T-helper 2 cell (primary cell): Measurements from ENCODE around the gene SELENOO.
A peak's percentile ranks its signal among the peaks of the same experiment; 100 is the strongest.

ENCODE experiments used
- DNase-seq, 5 experiments: peaks; one replicate each; pipeline versions ENCODE4 v3.0.0 to v3.0.0-alpha.2; 2012 to 2022

The SELENOO gene

DNA sequence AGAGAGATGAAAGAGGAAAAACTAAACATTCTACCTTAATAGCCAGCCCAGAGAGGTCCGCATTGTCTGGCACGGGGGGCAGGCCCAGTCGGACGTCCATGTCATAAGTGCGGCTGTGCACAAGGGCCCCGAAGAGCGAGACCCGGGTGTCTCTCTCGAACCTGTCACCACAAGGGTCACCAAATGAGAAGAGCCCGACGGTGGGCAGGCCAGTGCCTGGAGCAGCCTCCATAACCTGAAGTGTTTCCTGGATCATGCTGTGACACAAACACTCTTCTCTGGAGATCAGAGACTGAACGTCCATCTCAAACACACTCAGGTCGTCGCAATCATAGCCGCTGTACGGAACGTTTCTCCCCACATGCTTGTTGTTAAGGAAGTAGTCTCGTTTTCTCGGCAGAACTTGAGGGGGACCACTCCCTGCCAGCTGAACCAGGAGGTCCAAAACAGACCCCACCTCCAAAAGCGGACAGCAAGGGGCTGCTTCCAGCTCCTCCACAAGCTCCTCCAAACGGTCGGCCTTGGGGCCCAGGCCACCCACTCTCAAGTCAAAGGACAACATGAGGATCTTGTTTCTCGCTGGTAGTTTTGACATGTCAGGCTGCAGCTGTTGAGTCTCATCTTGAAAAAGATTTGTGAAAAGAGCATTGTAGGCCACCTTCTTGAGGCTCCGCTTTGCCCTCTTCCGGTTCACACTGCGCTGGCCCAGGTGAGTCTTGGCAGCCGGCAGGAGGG is 43.0 kb downstream of the SELENOO start:
- peak in 1 of 5 experiments; percentile 24 for DNase-seq

DNA sequence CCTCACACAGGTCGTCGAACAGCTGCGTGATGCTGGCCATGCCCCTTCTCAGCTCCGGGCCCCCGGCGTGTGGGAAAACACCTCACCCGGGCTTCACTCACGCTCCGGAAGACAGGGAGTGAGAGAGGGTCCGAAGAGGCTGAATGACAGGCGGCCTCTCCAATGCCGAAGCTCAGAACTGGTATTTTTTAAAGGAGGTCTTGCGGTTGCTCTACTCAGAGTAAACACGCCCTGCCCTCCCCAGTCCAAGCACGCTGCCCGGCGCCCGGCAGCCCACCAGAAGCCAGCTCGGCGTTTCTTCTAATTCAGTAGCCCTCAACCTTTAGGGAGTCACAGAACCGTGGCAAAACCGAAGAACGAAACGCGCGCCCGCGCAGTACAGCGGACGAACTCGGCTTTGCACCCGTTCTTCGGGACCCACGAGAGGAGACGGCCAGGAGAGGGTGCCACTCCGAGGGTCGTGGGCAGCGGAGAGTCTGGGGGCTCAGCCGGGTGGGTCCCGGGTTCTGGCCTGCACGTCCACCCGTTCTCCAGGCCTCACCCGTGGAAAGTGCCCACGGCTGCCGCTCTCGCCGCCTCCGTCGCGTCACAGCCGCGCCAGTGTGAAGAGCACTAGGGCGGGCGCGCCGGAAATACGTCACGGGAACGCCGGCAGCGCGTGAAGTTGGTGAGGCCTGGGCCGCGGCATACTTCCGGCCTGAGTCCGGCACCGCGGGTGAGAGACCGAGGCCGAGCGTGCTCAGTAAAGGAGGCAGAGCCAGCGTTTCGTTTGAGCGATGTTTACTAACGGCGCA is 43.8 kb downstream of the SELENOO start, which contains the start of gene TUBGCP6:
Gene TUBGCP6, minus strand, starts transcription at position 604 of the 794 bp plus-strand sequence. Its CDS starts 564 bp downstream, at position 40.
- DNase-seq: peak; percentile 81 to 95 (median 88)

DNA sequence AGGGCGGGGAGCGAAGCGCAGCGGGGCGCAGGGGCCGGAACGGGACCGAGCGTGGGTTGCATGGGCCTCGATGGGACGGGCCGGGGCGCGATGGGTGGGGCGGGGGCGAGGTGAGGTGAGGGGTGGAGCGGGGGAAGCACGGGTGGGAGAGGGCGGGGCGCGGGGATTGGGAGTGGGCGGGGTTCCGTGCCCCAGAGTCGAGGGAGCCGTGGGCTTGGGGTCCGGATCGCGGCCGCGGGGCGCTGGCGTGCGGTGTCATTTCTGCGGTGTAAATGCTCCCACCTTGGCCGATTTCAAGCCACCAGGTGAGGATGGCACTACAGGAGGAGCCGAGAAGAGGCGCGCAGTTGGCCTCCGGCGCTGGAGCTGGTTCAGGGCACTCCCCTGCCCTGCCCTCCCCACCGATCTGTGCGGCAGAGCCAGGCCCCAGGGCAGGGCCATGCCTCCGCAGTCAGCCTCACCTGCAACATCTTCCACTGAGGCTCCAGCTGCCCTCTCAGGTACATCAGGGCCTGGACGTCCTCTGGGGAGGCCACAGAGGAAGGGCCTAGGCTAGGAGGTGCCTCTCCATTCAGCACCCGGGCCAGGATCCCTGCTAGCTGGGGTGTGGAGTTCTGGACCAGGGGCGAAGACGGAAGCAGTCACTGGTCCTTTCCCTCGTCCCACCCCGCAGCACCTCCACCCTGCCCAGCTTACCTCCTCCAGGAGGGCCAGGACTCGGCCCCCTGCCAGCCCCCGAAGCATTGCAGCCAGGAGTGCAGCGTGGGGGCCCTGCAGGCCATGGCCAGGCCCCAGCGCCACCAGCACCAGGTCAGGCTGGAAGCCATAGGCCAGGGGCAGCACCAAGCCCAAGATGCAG is 44.6 kb downstream of the SELENOO start:
- peak in 1 of 5 experiments; percentile 54 for DNase-seq

DNA sequence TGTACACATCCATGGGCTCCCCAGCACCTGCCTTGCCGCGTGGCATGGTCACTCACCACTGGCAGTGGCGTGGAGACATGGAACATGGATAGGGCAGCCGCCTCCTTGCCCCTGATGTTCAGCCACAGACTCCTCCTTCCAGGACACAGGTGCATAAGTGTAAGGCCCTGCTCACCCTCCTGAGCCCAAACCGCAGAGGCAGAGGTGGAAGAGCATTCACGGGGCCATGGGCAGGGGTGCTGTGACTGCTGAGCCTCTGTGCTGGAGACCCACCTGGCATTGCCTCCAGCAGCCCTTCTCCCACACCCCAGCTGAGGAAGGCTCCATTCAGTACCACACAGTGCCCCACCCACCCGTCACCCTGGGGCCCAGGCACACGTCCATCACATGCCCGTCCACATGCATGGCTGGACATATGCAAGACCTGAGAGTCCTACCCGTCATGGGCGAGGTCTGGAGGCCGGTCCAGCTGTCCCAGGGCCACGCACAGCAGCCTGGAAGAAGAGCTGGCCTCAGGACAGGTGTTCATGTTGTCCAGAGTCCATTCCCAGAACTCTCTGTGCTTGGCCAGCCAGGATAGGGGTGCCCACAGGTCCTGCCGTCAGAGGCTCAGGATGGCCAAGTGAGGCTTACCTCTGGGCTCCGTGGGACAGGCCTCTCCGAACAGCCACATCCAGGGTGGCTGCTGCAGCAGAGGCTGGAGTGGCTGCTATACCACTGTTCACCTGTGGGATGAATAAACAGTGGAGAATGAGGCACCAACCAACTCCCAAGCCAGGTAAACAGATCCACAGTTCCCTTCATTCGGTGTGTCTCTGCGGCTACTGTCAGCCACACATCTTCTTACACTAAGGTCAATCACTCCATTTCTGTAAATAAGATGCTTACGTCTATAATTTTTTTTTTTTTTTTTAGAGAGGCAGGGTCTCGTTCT is 45.7 kb downstream of the SELENOO start:
- DNase-seq: no peak

DNA sequence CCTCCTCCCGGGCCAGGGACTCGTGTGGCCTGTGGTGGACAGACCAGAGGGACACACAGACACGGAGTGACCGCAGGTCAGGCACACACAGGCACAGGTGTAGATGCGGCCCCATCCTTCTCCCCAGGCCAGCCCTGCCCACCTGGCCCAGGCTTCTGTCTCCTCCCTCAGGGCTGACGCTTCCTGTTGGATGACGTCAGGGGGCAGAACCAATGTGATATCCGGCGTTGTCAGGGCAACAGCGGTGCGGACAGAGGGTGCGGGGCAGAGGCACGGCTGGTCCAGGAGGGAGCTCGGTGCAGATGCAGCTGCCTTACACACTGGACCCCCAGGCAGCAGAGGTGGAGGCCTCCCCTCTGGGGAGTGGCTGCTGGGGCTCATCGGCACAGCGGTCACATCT is 46.9 kb downstream of the SELENOO start:
- peak in 3 of 5 experiments; percentile 28 to 84 (median 43) for DNase-seq

DNA sequence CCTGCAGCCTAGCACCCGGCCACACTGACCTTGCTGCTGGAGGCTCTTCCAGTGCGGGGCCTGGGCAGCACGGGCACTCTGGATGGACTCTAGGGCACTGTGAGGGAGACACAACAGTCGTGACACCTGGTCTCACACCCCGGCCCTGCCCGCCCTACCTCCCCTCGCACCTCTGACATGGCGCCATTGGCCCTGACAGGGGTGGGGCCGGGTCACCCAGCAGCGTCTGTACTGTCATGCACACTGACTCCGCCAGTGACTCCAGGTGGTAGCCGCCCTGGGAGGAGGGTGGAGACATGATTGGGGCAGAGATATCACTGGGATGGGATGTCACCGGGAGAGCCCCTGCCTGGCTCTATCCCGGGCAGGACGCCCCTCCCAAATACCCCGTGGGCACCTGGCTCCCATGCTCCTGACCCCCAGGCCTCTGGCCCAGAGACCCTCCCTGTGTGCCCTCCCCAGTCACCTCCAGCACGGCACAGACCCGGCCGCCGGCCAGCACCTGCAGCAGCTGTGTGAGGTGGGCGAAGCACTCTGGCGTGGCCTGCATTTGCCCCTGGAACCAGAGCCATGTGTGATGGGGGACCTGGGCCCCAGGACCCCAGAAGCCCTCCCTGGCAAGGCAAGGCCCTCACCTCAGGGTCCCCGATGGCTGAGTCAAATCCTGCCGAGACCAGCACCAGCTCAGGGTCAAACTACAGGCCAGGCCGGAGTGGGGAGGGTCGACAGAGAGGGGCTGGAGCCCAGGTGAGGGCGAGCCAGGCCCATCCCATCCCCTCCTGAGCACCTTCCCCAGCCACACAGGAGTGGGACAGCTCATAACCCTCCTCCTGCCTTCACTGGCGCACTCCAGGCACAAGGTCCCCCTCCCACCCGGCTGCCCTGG is 47.6 kb downstream of the SELENOO start:
- no peak for DNase-seq

DNA sequence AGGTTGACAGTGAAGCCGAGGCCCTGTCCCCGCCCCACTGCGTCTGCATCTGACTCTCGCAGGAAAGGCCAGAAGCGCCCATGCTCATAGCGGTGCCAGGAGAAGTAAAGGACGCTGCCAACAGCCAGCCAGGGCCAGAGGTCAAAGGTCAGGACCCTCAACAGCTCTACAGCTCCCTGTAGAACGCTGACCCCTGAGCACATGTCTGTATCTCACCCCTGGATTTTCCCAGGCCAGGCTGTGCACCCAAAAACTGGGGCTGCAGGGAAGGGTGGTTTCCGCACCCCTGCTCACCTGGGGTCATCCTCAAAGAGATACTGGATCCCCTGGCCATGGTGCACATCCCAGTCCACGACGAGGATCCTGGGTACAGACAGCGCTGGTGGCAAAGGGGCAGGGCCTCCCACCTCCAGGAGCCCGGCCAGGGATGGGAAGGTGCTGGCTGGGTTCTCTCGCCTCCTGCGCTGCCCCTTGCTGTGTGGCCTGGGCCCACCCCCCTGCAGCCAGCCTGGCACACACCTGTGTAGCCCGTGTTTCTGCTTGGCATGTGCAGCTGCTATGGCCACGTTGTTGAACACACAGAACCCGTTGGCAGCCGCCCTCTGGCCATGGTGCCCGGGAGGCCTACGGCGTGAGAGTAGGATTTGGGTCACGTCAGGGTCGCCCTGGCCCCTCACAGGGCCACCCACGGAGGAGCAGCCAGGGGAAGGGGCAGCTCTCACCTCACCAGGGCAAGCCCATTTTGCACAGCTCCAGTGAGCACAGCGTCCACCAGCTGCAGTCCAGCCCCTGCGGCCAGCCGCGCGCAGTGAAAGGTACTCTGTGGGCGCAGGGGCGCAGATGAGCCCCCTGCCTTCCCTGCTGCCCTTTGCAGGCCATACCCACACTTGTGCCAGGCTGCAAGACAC is 48.8 kb downstream of the SELENOO start:
- DNase-seq: no peak

DNA sequence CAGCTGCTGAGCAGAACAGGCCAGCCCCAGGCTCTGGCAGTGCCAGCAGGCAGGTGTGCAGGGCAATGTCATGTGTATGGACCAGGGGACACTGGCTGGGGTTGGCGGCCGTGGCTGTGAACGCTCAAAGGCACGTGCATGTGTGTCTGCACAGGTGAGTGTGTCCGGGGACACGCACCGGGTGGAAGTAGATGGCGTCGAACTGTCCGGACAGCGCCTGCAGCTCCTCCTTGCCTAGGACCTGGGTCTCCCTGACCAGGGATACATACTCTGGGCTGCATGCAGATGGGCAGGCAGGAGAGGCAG is 49.4 kb downstream of the SELENOO start:
- DNase-seq: no peak

DNA sequence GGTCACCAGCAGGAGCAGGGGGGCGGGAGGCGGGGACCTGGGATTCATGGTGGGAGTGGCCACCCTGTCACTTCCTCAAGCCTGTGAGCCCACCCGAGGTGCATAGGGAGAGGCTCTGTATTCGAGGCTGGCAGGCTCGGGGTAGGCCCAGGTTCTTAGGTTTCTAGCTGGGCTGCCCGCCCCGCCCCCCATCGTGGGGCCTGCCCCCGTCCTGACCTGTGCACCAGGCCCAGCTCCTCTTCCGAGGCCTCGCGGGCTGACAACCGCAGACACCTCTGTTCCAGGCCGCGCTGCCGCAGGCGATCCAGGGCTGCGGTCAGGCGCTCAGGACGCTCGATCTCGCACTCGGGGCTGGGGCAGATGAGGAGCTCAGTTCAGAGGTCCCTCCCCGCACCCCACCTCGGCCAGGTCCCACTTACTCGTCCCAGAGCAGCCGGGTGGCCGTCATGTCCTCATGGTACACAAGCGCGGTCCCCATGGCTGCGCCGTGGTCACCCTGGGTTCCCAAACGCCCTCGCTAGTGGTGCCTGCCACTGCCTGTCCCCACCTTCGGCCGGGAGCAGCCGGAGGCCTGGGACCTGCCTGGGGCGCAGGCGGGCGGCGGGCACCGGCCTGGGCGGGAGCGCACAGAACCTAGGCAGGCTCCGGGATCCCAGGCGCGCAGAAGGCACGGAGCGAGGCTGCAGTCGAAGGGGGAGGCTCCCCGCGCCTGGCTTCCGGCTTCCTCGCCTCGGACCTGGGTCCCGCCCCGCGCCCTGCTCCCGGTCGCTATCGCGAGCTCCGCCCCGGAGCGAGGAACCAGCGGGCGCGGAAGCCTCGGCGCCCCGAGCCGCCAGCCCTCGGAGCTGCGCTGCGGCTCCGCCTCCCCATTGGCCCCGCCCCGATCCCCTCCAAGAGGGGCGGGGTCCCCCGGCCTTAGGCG is 50.0 kb downstream of the SELENOO start, which contains the start of gene HDAC10:
Gene HDAC10, minus strand, starts transcription at position 711 of the 922 bp plus-strand sequence. Its CDS starts 233 bp downstream, at position 478.
- peak; percentile 59 to 92 (median 70) for DNase-seq

DNA sequence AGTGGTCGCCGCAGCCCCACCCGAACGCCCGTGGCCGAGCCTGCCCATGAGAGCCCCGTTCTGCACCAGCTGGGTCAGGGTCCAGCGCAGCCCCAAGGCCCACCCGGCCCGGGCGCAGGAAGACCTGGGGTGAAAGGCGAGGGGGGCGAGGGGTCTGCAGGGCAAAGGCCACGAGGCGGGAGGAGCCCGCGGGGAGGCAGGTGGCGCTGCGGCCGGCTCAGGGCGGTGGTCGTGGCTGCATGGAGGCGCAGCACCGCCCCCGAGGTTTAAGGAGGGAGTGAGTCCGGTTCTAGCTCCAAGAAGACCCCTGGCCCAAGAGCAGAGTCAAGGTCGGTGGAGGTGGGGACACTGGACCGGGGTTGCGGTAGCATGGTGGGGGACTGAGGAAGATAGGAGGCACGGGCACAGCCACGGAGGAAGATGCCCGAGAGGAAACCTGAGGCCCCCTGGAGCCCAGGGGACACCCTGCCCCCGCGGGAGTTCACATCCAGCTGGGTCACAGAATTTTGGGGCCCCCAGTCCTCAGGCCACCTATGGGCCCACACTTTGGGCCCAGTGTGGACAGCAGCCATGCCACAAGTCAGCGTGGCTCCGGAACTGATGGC is 50.8 kb downstream of the SELENOO start:
- DNase-seq: no peak

DNA sequence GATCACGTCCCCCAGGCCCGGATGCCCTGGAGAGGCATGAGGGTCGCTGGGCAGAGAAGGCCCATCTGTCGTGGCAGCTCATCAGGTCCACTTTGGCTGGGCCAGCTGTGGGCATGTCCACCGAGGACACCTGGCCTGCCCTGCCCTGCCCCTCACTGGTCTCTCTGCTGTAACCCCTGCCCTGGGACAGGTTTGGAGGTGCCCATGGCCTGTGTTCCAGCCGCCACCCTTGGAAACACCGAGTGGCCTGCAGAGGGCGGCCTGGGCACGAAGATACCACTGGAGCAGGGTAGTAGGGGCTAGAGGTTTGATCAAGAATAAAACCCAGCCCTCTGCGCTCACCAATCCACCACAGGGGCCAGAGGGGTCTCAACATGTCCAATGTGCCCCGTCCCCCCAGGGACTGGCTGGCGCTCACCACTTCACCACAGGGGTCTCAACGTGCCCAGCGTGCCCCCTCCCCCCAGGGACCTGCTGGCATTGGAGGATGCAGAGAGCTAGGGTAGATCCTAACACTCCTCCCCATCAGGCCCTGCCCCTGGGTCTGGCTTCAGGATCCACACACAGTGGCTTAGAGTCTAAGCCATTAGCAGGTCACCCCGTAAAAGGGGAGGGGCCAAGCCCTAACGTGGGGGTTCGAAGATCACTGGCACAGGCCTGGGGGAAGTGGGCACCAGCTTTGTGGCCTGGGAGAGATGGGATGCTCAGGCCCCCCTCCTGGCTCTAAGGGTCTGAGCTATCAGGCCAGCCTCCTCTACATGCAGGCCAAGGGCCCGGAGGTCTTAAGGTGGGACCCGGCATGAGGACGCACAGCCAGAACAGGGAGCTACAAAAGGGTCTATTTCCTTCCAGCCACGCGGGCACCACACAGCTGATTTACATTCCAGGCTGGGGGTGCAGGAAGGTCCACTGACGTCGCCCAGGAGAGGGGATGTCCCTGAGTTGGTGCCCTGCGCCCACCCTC is 51.6 kb downstream of the SELENOO start:
- DNase-seq: peak in 4 of 5 experiments; percentile 50 to 70 (median 56)

DNA sequence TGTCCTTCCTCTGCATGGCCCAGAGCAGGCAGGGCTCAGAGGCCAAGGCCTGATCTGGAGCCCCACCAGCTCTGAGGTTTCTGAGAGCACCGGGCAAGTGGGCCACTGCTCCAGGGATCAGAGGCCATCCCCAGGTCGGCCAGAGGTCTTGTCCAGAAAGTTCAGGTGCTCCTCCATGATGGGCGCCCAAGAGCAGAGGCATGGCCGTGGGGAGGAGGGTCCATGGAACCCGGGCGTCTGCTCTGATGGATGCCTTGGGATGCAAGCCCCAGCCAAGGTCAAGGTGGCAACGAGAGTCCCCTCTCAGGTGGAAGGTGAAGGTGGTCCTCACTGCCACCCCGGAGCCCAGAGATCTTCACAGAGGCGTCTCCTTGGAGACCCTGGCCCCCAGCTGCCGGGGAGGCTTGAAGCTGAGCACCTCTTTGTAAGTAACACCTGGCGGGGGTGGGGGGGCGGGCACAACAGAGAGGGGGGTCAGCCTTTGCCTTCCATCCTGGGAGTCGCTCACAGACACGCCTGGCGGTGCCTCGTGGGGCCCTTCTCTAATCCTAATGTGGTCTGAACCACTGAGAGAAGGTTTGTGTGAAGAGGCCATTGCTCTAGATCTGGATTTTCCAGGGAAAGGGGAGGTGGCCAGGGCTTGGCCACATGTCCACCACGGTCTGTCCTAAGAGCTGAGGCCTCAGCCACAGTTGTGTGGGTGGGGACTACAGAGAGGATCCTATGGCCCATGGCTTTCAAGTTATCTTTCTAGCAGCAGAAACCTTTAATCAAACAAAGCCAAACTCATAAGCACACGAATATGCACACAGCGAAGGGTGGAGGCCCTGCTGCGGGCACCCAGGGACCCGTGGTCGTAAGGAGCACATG is 52.5 kb downstream of the SELENOO start:
- no peak for DNase-seq

DNA sequence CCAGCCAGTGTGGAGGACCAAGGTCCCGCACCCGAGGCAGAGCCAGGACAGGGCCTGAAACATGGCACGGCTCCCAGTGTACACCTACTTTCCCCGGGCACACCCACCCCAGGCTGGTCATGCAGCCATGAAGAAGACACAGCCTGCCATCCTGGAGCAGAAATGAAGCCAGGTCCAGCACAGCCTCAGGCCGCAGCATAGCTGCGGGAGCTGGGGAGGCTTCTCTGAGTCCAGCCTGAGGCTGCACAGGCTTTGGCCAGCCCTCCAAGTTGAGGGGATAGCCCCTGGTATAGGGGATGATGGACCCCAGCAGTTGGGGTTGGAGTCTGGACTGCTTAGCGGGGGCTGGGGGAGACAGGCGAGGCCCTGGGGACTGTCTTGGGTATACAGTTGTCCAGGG is 53.1 kb downstream of the SELENOO start:
- DNase-seq: no peak

DNA sequence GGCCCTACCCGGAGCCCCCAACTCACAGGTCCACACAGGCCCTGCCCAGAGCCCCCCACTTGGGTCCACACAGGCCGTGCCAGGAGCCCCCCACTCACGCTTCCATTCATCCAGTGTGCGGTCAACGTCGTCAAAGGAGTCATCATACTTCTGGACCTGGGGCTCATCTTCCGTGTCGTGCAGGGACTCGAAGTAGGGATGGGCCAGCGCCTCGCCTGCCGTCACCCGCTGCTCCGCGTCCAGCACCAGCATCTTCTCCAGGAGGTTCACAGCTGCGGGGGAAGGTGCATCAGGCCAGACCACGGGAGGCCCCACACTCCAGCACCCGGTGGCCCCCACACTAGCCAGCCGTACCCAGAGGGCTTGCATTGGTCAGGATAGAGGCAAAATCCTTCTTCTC is 54.3 kb downstream of the SELENOO start:
- no peak for DNase-seq

DNA sequence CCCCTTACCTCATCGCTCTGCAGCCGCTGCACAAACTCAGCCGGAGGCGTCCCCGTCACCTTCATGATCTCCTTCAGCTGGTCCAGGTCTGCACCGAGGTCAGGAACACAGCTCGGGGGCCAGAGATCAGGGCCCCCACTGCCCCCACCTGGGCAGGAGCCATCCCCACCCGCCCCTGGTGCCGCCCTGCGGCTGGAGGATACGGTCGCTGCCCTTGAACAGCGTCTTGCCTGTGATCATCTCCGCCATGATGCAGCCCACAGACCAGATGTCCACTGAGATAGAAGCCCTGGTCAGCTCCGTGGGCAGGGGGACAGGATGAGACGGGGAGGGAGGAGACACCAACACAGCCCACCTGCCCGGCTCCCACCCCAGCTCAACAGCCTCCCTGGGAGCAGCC is 54.8 kb downstream of the SELENOO start:
- DNase-seq: no peak
